H1 (cell line): ENCODE data around the gene PEAK1.

Source experiments
- ATF3 ChIP-seq: IDR thresholded peaks from 2 replicates; pipeline ENCODE4 v1.6.1; 2011; ENCODE audit warnings: low read depth, mild to moderate bottlenecking, low read length; ENCODE audit not compliant: insufficient read depth
- CTCF ChIP-seq, 3 experiments: IDR thresholded peaks; 1 replicate in 2 of 3; 2 replicates in 1 of 3; pipeline versions ENCODE4 v1.5.1 to v1.6.1; 2011; ENCODE audit warnings: low read length in 3 of 3, mild to moderate bottlenecking in 3 of 3, inconsistent platforms in 2 of 3, low read depth in 1 of 3, moderate library complexity in 1 of 3; ENCODE audit not compliant: insufficient read depth in 1 of 3; ENCODE audit errors: control extremely low read depth in 1 of 3
- GABPA ChIP-seq: IDR thresholded peaks from 2 replicates; pipeline ENCODE4 v1.6.1; 2011; ENCODE audit warnings: mild to moderate bottlenecking, low read length, moderate library complexity, borderline replicate concordance; ENCODE audit not compliant: insufficient read depth
- NRF1 ChIP-seq: IDR thresholded peaks from 2 replicates; pipeline ENCODE4 v1.6.1; 2011; ENCODE audit warnings: mild to moderate bottlenecking, low read depth, low read length, improper control_type of control experiment
- RAD21 ChIP-seq, 2 experiments: IDR thresholded peaks in 1 of 2; conservative IDR thresholded peaks in 1 of 2; 2 replicates each; pipeline ENCODE4 v1.6.1; 2011; ENCODE audit warnings: low read depth in 2 of 2, low read length in 2 of 2, improper control_type of control experiment in 1 of 2, inconsistent platforms in 1 of 2, mild to moderate bottlenecking in 1 of 2, moderate library complexity in 1 of 2
- USF2 ChIP-seq: IDR thresholded peaks from 2 replicates; pipeline ENCODE4 v1.6.1; 2011; ENCODE audit warnings: low read length, improper control_type of control experiment
- TF ChIP-seq, protein P1 (sequence below): IDR thresholded peaks from 2 replicates; pipeline ENCODE4 v1.6.1; 2012; ENCODE audit warnings: low read length, inconsistent platforms

DNA sequence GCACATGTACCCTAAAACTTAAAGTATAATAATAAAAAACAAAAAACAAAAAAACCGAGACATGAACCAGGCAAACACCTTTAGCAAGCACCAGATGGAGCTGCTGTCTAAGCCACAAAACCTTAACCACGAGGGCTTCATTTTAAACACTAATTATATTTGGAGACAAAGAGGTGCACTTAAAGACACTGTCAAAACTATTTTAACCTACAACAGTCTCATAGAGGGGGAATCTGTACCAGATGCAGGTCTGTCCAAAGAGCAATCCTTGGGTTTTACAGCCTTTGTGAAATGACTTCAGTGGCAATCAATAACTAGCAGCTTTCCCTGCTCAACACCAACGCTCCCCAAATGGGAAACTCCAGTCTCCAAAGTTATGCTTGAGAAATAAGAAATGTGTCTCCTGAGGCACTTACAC lies 233.3 kb downstream of the PEAK1 start:
- TF ChIP-seq GABPA (no peak), NRF1 (no peak), CTCF (IDR thresholded peaks at IDR 0.05; ENCODE audit: control extremely low read depth in 1 of 3, insufficient read depth in 1 of 3, low read depth in 1 of 3, low read length in 3 of 3) (peak in 2 of 3 experiments; percentile 42 to 65; a peak in 3 of 4 replicates), USF2 (no peak), RAD21 (IDR thresholded peaks at IDR 0.05 in 1 of 2, conservative IDR thresholded peaks at IDR 0.05 in 1 of 2; ENCODE audit: low read depth in 2 of 2, low read length in 2 of 2) (peak; percentile 85 to 87), ATF3 (no peak)
- TF ChIP-seq, protein P1, sequence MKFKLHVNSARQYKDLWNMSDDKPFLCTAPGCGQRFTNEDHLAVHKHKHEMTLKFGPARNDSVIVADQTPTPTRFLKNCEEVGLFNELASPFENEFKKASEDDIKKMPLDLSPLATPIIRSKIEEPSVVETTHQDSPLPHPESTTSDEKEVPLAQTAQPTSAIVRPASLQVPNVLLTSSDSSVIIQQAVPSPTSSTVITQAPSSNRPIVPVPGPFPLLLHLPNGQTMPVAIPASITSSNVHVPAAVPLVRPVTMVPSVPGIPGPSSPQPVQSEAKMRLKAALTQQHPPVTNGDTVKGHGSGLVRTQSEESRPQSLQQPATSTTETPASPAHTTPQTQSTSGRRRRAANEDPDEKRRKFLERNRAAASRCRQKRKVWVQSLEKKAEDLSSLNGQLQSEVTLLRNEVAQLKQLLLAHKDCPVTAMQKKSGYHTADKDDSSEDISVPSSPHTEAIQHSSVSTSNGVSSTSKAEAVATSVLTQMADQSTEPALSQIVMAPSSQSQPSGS, result no peak
